Anterior cingulate cortex (tissue), 58 donors: ENCODE data around the gene NPLOC4.
A peak's percentile ranks its signal among the peaks of the same experiment; 100 is the strongest.

ENCODE experiments used
- DNase-seq, 58 donors: peaks; one replicate each; lab custom pipeline; 2025; lab: John Stamatoyannopoulos, UW

Gene NPLOC4

DNA sequence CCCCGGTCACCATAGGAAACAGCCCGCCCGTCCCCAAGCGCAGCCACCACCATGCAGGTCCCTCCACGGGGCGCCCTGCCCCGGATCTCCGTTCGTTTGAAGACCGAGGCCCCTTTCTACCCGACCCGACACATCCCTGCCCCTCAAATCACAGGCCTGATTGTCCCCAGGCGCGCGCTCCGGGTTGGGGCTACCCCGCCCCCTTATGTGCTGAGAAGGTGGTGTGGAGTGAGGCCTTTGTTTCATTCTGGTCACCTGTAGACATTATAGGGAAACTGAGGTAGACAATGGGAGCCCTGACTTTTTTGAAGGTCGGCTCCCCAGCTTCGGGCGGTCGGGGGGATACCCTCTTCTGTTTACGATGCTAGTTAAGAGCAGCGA, 123.5 kb downstream of the NPLOC4 start:
- DNase-seq: peak in 35 of 58 donors; percentile 41 to 72 (median 58)

DNA sequence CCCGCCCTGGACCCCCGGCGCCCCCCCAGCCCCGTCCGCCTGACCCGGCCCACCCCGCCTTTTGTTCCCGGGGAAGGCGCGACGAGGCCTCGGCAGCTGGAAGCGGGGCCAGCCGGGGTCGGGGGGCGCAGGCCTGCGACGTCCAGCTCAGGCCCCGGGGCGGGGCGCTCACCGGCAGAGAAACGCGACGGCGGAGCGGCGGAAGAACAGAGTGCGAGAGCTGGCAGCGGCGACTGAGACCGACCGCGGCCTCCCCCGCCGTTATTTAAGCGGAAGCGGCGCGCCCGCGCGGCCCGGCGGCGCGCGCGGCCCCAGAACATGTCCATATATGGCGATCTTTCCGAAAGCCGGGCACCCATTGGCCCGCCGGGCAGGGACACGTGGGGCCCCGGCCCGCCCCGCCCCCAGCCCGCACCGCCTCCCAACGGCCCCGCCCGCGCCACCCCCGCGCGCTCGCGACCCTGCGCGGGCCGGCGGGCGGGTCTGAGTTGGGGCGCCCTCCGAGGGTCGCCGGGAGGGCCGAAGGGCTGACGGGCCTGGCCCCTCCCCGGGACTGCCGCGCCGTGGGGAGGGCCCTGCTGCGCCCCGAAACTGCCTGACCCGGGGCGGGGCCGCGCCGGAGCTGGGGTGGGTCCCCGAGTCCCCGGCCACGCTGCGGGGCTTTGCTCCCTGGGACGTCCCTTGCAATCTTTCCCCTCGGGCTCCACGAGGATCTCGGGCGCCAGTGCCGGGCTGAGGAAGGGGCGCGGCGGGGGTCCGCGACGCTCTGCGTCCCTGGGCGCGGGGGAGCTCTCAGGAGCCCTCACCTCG, 124.1 kb downstream of the NPLOC4 start, which contains the start of gene ACTG1:
Gene ACTG1 (minus strand): TSS at position 238 of the 810 bp plus-strand sequence. CDS start 445 bp downstream, outside the sequence.
- peak; percentile 38 to 94 (median 89) for DNase-seq

DNA sequence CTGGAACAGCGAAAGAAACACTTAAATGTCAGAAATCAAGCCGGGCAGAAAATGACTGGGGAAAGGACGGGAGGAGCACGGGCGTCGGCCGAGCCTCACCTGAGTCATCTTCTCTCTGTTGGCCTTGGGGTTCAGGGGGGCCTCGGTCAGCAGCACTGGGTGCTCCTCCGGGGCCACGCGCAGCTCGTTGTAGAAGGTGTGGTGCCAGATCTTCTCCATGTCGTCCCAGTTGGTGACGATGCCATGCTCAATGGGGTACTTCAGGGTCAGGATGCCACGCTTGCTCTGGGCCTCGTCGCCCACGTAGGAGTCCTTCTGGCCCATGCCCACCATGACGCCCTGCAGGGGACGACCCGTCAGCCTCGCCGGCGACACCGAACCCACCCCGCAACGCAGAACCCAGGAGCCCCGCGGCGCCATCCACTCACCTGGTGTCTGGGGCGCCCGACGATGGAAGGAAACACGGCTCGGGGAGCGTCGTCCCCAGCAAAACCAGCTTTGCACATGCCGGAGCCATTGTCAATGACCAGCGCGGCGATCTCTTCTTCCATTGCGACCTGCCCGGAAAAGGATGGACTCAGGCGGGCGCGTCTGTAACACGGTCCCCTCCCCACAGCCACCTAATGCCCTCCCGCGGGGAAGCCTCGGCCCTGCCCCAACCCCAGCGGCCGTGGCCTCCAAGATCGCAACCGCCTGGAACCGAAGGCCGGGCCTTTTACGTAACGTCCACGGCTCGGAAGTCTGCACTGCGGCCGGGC, 124.9 kb downstream of the NPLOC4 start:
- peak in 1 of 58 donors; percentile 74 for DNase-seq

DNA sequence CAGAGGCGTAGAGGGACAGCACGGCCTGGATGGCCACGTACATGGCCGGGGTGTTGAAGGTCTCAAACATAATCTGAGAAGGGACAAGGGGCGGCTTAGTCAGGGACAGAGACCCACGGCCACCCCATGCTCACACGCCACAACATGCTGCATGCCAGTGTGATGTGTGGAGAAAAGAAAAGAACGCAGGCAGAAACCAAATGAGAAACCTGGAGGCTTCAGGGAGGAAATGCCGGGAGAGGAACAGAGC, 125.4 kb downstream of the NPLOC4 start:
- no peak for DNase-seq

DNA sequence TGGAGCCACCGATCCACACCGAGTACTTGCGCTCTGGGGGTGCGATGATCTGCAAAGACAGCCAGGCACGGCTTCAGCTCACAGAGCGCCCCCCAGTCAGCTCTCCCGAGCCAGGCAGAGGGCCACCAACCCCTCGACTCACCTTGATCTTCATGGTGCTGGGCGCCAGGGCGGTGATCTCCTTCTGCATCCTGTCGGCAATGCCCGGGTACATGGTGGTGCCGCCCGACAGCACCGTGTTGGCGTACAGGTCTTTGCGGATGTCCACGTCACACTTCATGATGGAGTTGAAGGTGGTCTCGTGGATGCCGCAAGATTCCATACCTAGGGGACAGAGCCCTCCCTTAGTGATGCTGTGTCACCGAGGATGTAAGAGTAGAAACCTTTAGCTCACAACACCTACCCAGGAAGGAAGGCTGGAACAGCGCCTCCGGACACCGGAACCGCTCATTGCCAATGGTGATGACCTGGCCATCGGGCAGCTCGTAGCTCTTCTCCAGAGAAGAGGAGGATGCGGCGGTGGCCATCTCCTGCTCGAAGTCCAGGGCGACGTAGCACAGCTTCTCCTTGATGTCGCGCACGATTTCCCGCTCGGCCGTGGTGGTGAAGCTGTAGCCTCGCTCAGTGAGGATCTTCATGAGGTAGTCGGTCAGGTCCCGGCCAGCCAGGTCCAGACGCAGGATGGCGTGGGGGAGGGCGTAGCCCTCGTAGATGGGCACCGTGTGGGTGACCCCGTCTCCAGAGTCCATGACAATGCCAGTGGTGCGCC, 125.9 kb downstream of the NPLOC4 start:
- peak in 2 of 58 donors; percentile 13 to 16 for DNase-seq

DNA sequence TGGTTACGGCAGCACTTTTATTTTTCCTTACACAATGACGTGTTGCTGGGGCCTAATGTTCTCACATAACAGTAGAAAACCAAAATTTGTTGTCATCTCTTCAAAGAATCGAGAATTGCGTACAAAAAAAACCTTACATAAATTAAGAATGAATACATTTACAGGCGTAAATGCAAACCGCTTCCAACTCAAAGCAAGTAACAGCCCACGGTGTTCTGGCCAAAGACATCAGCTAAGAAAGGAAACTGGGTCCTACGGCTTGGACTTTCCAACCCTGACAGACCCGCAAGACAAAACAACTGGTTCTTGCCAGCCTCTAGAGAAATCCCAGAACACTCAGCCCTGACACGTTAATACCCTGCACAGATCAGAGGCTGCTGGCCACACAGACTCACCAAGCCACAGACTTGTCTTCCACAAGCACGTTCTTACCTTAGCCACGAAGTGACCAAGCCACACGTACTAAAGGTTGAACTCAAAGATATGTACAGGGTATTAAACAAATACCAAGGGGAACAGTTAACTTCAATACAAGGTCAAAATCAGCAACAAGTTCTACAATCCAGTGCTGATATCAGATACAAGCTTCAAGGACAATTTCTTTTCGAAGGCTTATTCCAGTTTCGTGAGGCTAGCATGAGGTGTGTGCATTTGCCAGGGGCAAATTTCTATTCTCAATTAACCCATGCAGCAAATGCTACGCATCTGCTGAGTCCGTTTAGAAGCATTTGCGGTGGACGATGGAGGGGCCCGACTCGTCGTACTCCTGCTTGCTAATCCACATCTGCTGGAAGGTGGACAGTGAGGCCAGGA, 126.7 kb downstream of the NPLOC4 start:
- DNase-seq: no peak

DNA sequence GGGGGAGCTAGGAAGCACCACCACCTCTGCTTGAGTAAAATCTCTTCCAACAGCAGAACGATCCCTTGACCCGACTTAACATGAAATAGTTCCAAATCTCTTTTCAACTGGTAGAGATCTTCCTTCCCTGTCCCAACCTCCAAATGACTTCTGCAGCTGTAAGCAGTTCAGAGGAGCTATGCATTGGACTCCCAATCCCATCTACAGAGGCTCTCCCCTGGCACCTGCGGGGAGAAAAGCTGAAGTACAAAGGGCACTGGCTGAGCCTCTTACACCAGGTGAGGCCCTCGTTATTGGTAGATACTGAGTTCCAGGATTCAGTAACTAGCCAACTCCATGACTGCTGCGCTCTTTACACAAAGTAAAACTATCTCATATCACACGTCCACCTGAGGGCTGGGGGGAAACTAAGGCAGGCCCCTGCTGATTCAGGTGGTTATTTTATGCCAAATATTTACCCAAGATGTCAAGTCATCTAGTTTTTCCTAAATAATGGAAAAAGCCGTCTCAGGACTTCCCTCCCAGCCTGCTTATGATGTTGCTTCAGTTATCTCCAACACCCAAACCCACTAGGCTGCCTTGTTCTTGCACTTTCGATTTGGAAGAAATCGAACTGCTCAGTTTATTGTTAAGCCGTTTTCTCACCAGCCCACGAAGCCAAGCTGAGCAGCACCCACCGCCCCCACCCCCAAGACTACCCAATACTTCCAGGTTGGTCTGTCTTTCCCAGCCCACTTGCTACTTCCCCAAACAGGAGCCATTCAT, 127.5 kb downstream of the NPLOC4 start:
- DNase-seq: no peak

DNA sequence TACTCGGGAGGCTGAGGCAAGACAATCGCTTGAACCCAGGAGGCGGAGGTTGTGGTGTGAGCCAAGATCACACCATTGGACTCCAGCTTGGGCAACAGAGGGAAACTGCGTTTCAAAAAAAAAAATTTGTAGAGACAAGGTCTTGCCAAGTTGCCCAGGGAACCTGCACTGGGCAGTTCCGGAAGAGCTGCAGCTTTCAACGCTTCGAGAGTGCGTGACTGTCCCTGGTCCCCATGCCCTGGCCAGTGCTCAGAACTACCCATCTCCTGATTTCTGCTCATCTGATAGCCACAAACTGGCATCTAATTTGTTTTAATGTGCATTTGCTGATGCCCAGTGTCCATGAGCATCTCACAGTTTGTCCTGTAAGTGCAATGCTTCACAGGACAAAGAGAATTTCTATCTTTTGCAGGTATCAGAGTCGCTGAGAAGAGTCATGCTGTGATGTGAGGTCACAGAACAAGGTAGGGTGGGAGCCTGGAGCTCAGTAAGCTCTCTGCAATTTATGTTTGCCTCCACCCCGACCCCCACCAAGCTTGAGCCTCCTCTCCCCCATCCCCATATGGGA, 128.2 kb downstream of the NPLOC4 start:
- no peak for DNase-seq
